A549 (cell line): ENCODE results near the gene LRIG1.

Experiments used
- CTCF ChIP-seq: fragments of >200 bp; sonication (Bioruptor Twin); formaldehyde crosslinking; IDR thresholded peaks from 3 replicates; pipeline ENCODE4 v1.5.1; 2016
- NR3C1 ChIP-seq: fragments of >200 bp; sonication (Bioruptor Twin); formaldehyde crosslinking; IDR thresholded peaks from 3 replicates; pipeline ENCODE4 v1.6.1; 2017
- POLR2A ChIP-seq: IDR thresholded peaks from 2 replicates; pipeline ENCODE4 v1.6.1; 2012; ENCODE audit warnings: mild to moderate bottlenecking, low read length

GRCh38 chr3:66492071-66492470 is 8.8 kb downstream of the LRIG1 start:
- TF ChIP-seq CTCF = no peak
- TF ChIP-seq NR3C1 = no peak
- no peak for TF ChIP-seq POLR2A
